HG03521 (cell line): Measurements from ENCODE around the gene XK.
A peak's percentile ranks its signal among the peaks of the same experiment; 100 is the strongest.
"Not testable (repeated sequence)": the region's sequence is repeated elsewhere in the genome, so short reads cannot be mapped to it uniquely, and the experiment has no call there.

Experiments used
- ATAC-seq: cut with Tn5 transposase; IDR thresholded peaks from one replicate; pipeline ENCODE4 v1.9.1; 2021; ENCODE audit warnings: mild to moderate bottlenecking, moderate library complexity; ENCODE audit not compliant: unreplicated experiment

The XK gene

GRCh38 chrX:37752936-37753335 lies 67.3 kb downstream of the XK start:
- no peak for ATAC-seq

GRCh38 chrX:37753384-37753783 lies 67.8 kb downstream of the XK start:
- ATAC-seq: peak; percentile 34

- ATAC-seq: peak; percentile 3
These were observed 68.9 kb downstream of the XK start for GRCh38 chrX:37754516-37754915.

GRCh38 chrX:37755025-37755424 lies 69.4 kb downstream of the XK start:
- ATAC-seq: peak; percentile 87

- ATAC-seq: no peak
These were observed 71.5 kb downstream of the XK start for GRCh38 chrX:37757082-37757481.

DNA sequence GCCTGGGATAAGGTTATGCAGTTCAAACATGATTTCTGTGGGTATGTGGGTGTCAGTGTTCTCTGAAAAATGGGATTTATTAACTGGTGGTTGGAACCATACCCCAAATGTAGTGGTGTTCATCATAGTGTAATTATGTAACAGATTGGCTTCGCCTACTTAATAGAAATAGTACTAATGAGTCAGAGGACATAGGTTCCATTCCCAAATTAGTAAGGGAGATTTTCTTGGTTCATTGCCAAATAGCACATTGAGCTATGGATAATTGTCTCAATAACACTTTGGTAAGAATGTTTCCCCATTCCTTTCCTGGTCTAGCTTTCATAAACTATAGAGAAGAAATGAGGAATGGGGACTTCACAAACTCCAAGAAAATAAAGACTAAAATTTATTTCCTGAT lies 73.8 kb downstream of the XK start:
- ATAC-seq: no peak

DNA sequence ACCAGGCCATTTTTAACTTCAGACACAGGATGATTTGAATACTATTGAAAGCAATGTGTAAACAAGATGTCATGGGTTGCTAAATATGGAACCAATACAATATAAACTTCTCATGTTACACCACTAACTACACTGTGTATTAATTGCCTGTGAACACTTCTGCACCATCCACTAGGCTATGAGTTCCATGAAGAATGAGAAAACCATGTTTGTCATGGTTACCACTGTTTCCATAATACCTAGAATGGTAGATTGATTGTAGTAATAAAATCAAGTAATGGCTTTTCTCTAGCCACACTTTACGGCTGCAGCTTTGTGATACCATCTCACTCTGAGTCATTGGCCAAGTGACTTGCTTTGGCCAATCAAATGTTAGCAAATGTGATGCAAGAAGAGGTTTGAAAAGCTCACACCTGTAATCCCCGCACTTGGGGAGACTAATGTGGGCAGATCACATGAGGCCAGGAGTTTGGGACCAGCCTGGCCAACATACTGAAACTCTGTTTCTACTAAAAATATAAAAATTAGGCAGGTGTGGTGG lies 74.4 kb downstream of the XK start:
- no peak for ATAC-seq

- no peak for ATAC-seq
These were observed 77.8 kb downstream of the XK start for GRCh38 chrX:37763400-37763799.

GRCh38 chrX:37765507-37765906 lies 79.9 kb downstream of the XK start:
- no peak for ATAC-seq

DNA sequence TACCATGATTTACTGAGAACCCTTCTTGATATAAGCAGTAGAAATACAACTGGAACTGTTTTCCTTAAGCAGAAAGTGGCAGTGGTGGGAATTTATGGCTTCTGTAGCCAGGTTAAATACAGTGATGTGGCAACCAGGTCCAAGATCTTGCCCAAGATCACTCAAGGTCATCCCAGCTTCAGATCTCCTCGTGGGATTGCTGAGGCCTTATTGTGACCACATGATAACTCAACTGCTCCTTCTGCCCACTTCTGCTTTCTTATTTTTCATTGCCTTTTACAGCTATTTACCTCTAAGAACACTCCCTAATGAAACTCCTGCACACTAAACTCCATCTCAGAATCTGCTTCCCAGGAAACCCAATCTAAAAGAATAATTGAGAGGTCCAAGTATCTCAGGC lies 81.8 kb downstream of the XK start:
- ATAC-seq: no peak

GRCh38 chrX:37768866-37769265 lies 83.3 kb downstream of the XK start:
- not testable (repeated sequence) for ATAC-seq

DNA sequence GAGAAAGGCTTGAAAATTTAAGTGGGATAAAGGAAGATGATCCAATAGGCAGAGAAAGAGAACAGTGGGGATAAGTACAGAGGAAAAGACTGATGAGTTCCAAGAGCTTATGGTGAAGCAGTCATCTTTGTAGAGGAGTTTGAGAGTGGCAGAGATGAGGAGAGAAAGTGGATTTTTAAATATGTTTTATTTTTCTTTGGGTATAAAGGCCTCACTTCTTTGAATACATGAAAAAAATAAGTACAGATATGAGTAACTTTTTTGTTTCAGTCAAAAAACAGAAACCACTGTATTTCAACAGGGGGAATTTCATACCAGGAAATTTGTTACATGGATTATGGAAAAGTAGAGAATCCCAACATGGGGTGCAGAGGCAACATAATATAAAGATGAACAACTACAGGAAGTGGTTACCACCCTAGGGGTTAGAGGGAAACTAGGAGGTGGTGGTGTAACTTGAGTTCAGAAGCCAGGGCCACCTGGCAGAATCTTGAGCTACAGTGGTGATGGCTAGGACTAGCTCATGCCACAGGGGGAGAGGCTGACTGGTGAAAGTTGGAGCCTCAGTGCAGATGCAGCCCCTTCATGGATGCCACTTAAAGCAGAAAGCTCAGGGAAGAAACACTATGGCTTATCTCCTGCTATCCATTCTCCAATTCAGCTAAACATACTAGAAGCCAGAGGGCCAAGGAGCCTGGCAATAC lies 90.8 kb downstream of the XK start:
- ATAC-seq: peak; percentile 64

GRCh38 chrX:37776987-37777325 lies 91.4 kb downstream of the XK start:
- no peak for ATAC-seq

- ATAC-seq: no peak
These were observed 94.3 kb downstream of the XK start, which contains the start of gene CYBB for GRCh38 chrX:37779857-37780256. Gene CYBB (plus strand): TSS chrX:37780059. CDS start chrX:37780078, 19 bp downstream.

DNA sequence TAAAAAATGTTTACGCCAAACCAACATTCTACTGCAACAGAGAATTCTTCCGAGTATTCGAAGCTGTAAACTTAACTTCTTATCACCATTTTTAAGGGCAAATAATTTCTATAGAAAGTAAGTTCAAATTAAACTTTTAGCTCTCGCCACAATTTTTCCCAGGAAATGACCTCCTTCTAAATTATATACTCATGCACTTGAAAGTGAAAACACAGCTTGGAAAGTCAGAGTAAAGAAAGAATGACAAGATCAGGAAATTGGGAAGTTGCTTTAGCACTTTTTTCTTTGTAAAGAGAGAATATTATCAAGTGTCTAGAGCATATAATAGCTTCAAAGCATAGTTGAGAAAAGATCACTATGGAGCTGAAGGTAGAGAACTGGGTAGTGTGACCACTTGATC lies 95.5 kb downstream of the XK start:
- ATAC-seq: no peak
